ENCODE data around the gene ZSCAN12. TPM values are rescaled to one million over a fixed set of nuclear protein-coding genes. Genes with fewer than 3 reads are reported as not detected.
A peak's percentile ranks its signal among the peaks of the same experiment; 100 is the strongest.

Gene ZSCAN12
- total RNA-seq, 3 donors from 2014 or later, result 4.2 to 11.6 (median 7.5) TPM

DNA sequence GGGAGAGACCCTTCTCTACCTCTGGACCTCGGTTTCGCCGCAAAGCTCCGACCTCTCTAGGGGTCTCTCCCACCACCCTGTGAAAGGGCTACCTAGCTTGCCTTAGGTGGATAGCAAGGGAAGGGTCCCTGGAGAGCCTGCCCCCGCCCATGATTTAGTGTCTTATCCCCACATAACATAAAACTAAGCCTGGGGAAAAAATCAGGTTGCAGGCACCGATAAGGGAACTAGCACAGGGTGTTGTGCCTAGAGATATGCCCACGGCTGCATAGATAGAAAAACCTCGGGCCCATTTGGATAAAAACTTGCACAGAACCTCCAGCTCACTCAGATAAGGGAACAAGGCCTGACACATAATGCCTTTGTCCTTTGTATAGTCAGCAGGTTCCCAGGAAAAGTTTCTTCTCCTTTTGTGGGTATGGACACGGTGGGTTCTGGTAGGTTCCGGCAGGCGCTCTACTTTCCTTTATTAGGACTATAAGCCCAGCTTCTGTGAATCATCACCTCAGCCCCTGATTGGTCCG is 64.4 kb downstream of the ZSCAN12 start:
- Histone ChIP-seq H3K4me3 (peak overlapping the region; percentile 75 to 81 (median 80)), H3K4me1 (peaks cover 0 to 5% of the 10 kb centered on the region in 2 donors), H3K36me3 (no peaks in the 10 kb centered on the region), H3K27me3 (no peaks in the 10 kb centered on the region), H3K9me3 (no peaks in the 10 kb centered on the region), H3K27ac (peak overlapping the region; percentile 97 to 99)
- DNase-seq (ENCODE audit: low spot score in 2 of 2), result no peak
- intact Hi-C loops (cut with DNase I; ENCODE audit: low total_unique reads), result no loop called here
- no peak for TF ChIP-seq POLR2A (IDR thresholded peaks at IDR 0.05)
- no peak for TF ChIP-seq POLR2AphosphoS5 (IDR thresholded peaks at IDR 0.05)

DNA sequence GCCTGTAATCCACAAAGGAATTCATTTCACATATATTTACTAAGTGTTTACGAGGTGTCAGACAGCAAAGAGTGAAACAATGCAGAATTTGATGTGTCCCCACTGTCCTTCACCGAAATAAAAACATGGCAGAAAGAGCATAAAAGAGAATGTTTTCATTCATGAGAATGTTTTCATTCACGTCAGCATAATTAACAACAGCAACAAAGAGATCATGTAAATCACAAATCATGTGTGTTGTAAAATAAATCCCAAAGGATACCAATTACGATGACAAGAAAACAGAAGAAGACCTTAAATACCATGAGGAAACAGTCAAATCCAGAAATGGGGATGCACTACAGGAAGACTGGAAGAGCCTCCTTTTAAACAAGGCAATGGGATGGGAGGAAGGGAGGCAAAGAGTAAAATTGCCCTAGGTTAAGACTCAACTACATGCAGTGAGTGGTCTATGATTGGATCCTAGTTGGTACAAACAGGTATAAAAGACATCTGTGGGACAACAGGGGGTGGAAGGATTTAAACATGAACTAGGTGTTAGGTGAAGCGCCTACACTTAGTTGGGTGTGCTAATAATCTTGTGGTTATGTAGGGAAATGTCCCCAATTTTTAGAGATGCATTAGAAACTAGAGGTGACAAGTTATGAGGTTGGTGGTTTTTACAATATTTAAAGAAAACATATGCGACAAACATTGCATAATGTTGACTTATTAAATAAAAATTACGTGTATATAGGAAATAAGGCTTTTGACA is 65.1 kb downstream of the ZSCAN12 start:
- H3K36me3 ChIP-seq, result no peaks in the 10 kb centered on the region
- no peak for DNase-seq (ENCODE audit: low spot score in 2 of 2)
- no peaks in the 10 kb centered on the region for H3K9me3 ChIP-seq
- H3K27ac ChIP-seq, result peak overlapping the region; percentile 97 to 99
- peaks cover 0 to 5% of the 10 kb centered on the region in 2 donors for H3K4me1 ChIP-seq
- intact Hi-C loops (cut with DNase I; ENCODE audit: low total_unique reads), result no loop called here
- no peaks in the 10 kb centered on the region for H3K27me3 ChIP-seq
- TF ChIP-seq POLR2A (IDR thresholded peaks at IDR 0.05) (no peak), POLR2AphosphoS5 (IDR thresholded peaks at IDR 0.05) (no peak)
- TF ChIP-seq, protein P1, sequence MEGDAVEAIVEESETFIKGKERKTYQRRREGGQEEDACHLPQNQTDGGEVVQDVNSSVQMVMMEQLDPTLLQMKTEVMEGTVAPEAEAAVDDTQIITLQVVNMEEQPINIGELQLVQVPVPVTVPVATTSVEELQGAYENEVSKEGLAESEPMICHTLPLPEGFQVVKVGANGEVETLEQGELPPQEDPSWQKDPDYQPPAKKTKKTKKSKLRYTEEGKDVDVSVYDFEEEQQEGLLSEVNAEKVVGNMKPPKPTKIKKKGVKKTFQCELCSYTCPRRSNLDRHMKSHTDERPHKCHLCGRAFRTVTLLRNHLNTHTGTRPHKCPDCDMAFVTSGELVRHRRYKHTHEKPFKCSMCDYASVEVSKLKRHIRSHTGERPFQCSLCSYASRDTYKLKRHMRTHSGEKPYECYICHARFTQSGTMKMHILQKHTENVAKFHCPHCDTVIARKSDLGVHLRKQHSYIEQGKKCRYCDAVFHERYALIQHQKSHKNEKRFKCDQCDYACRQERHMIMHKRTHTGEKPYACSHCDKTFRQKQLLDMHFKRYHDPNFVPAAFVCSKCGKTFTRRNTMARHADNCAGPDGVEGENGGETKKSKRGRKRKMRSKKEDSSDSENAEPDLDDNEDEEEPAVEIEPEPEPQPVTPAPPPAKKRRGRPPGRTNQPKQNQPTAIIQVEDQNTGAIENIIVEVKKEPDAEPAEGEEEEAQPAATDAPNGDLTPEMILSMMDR (IDR thresholded peaks at IDR 0.05), result no peak
- H3K4me3 ChIP-seq, result peak overlapping the region in 2 of 3 donors; percentile 75 to 80

DNA sequence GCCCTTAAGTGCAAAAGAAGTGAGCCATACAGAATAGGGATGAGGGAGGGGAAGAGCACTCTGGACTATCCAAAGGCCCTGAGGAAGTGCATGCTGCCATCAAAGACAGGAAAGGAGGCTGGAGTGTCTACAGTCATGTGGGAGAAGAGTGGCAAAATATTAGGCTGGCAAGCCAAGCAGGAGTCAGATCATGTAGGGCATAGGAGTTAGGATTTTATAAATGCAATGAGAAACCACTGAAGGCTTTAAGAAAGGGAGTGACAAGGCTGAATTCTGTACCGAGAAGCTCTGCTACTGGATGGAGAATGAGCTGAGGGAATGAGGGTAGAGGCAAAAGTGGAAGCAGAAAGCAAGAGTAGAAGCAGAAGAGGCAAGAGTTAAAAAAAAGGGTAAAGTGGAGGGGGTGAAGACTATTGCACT is 65.9 kb downstream of the ZSCAN12 start:
- Histone ChIP-seq H3K27me3 (no peaks in the 10 kb centered on the region), H3K9me3 (peaks cover 0 to 3% of the 10 kb centered on the region in 2 donors), H3K36me3 (no peaks in the 10 kb centered on the region), H3K27ac (no peak overlapping the region), H3K4me1 (peaks cover 0 to 5% of the 10 kb centered on the region in 2 donors), H3K4me3 (no peak overlapping the region)
- DNase-seq (ENCODE audit: low spot score in 2 of 2), result no peak
- intact Hi-C loops (cut with DNase I; ENCODE audit: low total_unique reads), result no loop called here
- TF ChIP-seq, protein P1 (IDR thresholded peaks at IDR 0.05), result no peak
- TF ChIP-seq POLR2AphosphoS5 (IDR thresholded peaks at IDR 0.05), result no peak
- no peak for TF ChIP-seq POLR2A (IDR thresholded peaks at IDR 0.05)

DNA sequence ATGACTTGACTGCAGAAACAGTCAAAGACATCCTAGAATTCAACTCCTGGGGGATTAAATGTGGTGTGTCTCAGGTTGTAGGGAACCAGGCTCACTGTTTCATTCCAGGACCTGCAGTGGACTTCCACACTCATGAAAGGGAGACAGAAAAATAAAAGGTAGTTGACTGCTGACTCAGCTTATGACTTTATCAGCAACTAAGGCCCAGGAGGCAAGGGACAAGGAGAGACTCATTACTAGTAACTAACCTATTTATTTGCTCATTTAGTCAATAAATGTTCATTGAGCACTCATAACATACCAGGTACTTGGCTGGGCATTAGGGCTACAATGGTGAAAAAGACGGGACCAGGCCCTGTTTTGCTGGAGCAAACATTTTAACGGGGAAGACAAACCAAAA is 66.5 kb downstream of the ZSCAN12 start:
- TF ChIP-seq POLR2A (IDR thresholded peaks at IDR 0.05) (no peak), POLR2AphosphoS5 (IDR thresholded peaks at IDR 0.05) (no peak)
- TF ChIP-seq, protein P1 (IDR thresholded peaks at IDR 0.05), result no peak
- Histone ChIP-seq H3K36me3 (no peaks in the 10 kb centered on the region), H3K4me1 (peaks cover 0 to 5% of the 10 kb centered on the region in 2 donors), H3K4me3 (no peak overlapping the region), H3K27me3 (no peaks in the 10 kb centered on the region), H3K27ac (no peak overlapping the region), H3K9me3 (peaks cover 4 to 6% of the 10 kb centered on the region in 2 donors)
- intact Hi-C loops (cut with DNase I; ENCODE audit: low total_unique reads), result no loop called here
- no peak for DNase-seq (ENCODE audit: low spot score in 2 of 2)

DNA sequence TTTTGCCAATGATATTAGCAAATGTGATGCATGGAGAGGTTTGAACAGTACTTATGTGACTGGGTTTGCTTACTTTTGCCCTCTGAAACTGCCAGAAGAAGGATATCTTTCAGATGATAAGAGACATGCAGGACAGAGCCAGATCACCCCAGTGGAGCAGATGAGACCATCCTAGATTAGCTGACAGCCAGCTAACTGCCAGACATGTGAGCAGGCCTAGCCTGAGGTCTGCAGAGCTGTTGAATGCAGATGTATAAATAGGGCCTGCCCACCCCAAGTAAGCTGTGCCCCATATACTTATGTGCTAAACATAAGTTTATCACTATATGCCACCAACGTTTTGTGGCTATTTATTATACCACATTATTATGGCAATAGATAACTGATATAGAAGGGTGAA is 69.5 kb downstream of the ZSCAN12 start:
- intact Hi-C loops (cut with DNase I; ENCODE audit: low total_unique reads), result no loop called here
- no peak for DNase-seq (ENCODE audit: low spot score in 2 of 2)
- H3K27me3 ChIP-seq, result no peaks in the 10 kb centered on the region
- TF ChIP-seq POLR2A (IDR thresholded peaks at IDR 0.05), result no peak
- no peak for TF ChIP-seq POLR2AphosphoS5 (IDR thresholded peaks at IDR 0.05)
- TF ChIP-seq, protein P1 (IDR thresholded peaks at IDR 0.05), result no peak
- H3K4me3 ChIP-seq, result no peak overlapping the region
- peaks cover 29 to 32% of the 10 kb centered on the region in 2 donors for H3K9me3 ChIP-seq
- no peaks in the 10 kb centered on the region for H3K4me1 ChIP-seq
- H3K36me3 ChIP-seq, result peaks cover 20% of the 10 kb centered on the region
- H3K27ac ChIP-seq, result no peak overlapping the region

Other genes starting within 250 kb of the ZSCAN12 start
- 10 to 100 TPM in 2 of 3 donors, 1 to 10 TPM in 1; 9.0 to 19.3 (median 19.3) TPM for gene ZSCAN9, start 174.5 kb downstream of the ZSCAN12 start, total RNA-seq
- gene ZKSCAN4, start 147.5 kb downstream of the ZSCAN12 start, total RNA-seq, result 1 to 10 TPM; 2.4 to 7.2 (median 5.9) TPM
- 1 to 10 TPM; 1.6 to 2.9 (median 2.3) TPM for gene NKAPL, start 140.4 kb downstream of the ZSCAN12 start, total RNA-seq
- gene ZSCAN26, start 132.6 kb downstream of the ZSCAN12 start, total RNA-seq, result 10 to 100 TPM; 13.8 to 31.1 (median 25.8) TPM
- 1 to 10 TPM; 4.2 to 5.9 (median 4.6) TPM for gene PGBD1, start 118.2 kb downstream of the ZSCAN12 start, total RNA-seq
- gene ZSCAN31, start 63.6 kb downstream of the ZSCAN12 start, total RNA-seq, result 10 to 100 TPM in 2 of 3 donors, 1 to 10 TPM in 1; 4.6 to 19.3 (median 17.4) TPM
- 1 to 10 TPM; 3.4 to 6.4 (median 3.6) TPM for gene ZKSCAN3, start 49.8 kb downstream of the ZSCAN12 start, total RNA-seq
- gene ZSCAN23, start 43.7 kb upstream of the ZSCAN12 start, total RNA-seq, result 1 to 10 TPM; 1.1 to 6.0 (median 5.6) TPM
- gene GPX6, start 116.0 kb upstream of the ZSCAN12 start, total RNA-seq, result not detected
- not detected for gene GPX5, start 126.1 kb upstream of the ZSCAN12 start, total RNA-seq